Measurements from ENCODE around the gene MELTF.

Gene MELTF

DNA sequence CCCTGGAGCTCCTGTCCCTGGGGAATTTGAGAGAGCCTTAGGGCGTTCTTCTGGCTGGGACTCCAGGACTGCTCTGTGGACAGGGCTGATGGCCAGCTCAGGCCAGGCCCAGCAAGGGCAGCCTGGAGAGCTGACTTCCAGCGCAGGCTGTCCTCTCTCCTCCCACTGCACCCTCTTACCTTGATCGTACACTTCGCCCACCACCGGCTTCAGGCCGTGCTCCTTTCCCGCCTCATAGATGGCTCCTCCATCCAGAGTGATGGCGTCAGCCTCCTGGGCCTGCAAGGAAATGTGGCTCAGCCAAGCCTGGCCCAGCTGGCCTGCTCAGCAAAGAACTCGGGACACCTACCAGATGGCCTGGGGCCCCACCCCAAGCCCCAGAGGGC is 3.1 kb downstream of the MELTF start:
- no peak for DNase-seq

DNA sequence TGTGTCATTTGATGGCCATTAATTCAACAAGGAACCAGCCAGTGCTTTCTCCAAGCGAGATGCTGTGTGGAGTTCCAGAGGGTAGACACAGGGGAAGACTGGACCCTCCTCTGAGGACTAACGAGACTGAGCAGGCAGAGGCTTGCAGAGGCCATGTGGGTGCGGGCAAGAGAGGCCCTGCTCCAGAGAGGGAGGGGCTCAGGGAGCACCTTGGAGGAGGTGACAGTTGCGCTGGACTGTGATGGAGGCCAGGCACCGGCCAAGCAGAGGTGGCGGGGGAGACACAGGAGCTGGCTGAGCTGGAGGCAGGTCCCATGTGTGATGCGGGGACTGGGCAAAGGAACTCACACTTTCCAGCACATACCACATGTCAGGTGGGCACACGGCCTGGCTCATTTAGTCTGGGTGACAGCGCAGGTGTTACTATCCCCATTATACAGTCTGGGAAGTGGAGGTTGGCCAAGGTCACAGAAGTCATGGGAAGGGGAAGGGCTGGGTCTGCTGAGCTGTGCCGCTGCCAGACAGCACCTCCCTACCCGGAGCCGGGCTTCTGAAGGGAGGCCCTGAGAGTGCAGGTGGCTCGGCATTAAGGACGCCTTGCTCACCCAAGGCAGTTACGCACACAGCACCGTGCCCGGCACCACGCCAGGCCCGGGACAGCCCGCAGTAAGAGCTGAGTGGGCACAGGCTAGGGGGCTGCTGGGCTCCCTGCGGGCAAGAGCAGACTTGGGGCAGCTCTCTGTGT is 3.7 kb downstream of the MELTF start:
- DNase-seq: no peak

DNA sequence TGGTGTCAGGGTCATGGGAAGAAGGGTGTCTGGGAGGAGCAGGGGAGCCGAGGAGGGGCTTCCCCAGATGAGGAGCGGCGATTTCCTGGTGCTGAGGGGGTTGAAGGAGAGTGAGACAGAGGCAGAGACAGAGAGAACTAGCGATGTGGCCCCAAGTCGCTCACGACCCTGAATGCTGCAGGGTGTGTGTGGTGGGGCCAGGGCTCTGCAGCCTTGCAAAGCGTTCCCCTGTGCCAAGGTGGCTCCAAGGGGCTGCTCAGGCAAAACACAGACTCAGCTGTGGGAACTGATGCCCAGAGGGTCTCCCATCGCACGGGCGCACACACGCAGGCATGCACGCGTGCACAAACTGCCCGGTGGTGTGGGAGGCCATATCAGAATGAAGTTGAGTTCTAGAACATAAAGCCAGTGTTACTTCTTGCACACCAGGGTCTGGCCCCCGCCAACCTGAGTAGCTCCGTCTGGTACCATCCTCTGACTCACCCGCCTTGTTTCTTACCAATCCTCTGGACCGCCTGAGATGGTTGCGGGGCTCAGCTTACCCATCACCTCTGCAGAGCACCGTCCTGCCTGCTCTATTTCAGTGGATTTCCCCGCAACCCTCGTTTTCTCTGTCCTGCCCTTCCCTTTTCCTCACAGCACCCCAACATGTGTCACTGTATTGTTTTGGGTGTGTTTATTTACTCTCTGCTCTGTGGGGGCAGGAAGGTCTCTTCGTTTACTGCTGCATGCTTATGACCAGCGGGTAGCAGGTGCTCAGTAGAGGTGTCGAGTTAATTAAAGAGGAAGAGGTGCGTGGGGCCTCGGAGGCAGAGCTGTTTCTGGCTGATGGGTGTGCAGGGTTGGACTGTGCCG is 4.5 kb downstream of the MELTF start:
- no peak for DNase-seq

DNA sequence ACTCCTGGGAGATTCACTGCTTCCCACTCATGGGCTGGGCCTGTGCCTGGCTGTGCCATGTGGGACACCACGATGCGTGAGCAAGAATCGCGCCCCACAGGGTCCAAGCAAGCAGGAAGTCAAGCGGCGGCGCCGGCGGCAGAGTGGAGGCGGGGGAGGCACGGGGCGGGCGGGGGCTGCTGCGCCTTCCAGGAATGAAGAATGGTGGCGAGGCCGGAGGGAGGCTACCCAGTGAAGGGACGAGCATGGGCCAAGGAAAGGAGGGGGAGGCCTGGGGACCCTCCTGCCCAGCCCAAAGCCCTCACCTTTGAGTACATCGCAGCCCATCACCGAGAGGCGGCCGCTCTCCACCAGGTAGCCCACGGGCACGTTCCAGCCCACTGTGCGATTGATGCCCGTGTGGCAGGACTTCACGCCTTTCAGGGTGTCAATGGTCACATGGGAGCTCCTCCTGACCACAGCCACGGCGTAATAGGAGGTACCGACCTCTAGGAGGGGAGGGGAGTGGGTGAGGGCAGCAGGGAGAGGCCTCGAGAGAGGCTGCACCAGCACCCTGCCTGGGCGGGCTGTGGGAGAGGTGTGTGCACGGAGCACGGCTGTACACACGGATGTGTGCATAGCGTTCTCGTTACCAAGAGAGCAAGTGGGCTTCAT is 5.5 kb downstream of the MELTF start:
- no peak for DNase-seq

DNA sequence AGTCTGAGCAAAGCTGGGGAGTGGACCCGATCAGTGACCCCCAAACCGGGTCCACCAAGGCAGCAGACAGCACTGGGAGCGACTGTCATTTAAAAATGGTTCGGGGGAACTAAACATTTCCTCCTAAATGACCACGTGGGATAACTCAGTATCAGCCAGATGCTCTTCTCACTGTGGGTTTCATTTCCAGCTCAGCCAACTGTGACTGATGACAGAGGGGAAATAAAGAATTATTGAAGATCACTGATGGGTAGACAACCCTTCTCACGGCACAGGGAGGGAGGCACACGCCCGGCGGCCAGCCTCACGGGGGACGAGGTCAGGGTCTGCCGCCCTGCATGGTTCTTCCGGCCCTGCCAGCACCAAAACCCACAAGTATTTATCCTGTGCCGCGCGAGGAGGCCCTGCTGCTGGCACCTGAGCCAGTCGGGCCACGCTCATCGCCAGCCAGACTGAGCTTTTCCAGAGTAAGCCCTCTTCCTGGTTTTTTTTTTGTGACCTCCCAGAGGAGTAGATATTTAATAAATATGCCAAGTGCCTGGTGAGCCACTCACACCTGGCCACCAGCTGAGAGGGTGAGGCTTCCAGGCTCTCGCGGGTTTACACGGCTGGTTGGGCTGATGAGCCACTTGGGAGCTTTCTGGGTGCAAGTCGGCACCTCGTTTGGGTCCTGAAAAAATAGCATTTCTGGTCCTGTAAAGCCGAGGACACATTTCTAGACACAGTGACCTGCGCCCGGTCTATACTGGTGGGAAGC is 6.2 kb downstream of the MELTF start:
- DNase-seq: no peak

DNA sequence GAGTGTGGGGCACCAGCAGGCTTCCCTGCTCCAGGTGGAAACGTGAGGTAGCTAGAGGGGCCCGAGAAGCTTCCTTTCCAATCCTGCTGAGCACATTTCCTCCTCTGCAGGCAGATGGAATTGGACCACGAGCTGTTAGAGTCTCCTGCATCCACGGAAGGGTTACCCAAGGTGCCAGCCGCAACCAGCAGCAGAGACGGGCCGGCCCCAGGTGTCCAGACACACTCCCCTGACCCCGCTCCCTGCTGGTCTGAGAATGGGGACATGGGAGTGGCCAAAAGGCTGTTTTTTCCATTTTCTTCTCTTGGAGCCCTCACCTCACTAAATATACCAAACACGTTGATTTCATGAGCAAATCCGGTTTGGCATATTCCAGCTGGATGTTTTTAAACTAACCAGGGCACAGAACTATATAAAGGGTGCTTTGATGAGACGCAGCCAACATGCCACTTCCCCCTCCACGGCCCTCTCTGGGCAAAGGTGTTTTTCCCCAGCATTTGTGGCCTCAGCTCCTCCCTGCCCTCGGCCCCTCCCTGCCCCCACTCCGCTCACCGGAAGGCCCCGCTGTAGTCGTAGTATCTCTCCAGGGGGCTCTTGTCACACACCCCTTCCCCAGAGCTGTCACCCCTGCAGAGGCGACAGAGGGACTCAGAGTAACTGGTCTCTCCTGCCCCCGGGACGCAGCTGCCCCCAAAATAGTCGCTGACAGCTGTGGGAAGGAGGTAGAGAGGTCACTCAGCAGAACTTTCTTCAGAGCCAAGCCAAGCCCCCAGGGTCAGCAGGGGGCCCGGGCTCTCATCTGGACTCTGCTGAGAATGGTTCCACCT is 7.0 kb downstream of the MELTF start:
- no peak for DNase-seq

DNA sequence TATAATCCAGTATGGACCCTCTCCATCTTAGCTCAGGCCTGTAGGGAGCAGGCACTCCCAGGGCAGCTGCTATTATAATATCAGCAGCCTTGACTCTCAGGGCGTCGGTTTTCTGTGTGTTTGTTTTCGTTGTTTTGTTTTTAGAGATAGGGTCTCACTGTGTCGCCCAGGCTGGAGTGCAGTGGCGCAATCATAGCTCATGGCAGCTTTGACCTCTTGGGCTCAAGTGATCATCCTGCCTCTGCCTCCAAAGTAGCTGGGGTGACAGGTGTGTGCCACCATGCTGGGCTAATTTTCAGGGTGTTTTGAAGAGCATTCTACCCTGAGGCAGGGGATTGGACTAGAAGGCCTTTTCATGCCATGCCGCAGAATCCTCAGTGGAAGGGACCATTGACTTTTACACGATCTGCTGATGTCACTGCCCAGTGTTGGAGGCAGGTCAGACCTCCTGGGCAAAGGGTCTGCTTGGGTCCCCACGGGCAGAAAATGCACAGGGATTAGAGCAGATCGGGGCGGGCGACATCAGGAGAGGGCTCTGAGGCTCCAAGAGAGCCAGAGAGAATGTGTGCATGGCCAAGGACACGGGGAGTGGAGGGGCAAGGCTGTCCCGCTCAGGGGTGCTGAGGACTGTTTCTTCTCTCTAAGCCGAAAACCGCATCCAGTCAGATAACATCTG is 7.8 kb downstream of the MELTF start:
- DNase-seq: no peak

DNA sequence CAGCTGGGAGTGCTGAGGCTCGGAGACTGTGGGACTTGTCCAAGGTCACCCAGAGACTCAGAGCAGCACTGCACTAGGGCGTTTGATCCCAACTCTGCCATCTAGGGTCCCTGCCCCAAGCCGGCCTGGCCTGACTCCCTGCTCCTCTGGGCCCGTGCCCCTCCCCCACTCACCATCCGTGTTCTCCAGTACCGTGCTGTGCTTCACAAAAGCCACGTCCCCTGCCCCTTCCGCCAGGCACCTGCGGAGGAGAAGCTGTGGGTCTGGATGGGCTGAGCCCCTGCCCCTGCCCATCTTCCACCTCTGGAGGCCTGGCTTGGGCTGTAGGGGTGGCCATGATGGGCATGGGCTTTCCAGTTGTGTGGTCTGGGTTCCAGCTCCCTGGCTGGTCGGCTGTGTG is 8.4 kb downstream of the MELTF start:
- no peak for DNase-seq

DNA sequence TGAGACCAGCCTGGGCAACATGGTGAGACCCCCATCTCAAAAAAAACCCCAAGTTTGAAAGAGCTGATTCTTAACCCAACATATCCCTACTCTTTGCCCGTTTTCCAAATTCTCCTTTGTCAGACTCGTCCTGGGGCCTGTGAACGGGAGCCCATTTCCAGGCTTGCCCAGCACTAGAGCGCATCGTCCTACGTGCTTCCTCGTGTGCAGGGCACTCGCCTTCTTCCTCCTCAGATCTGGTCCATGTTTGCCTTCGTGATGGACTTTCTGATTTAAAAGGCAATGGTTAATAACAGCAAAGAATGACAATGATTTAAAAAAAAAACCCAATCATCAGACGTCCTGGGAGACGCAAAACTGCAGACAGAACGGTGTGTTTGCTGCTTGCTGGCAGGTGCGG is 10.1 kb downstream of the MELTF start:
- DNase-seq: no peak

DNA sequence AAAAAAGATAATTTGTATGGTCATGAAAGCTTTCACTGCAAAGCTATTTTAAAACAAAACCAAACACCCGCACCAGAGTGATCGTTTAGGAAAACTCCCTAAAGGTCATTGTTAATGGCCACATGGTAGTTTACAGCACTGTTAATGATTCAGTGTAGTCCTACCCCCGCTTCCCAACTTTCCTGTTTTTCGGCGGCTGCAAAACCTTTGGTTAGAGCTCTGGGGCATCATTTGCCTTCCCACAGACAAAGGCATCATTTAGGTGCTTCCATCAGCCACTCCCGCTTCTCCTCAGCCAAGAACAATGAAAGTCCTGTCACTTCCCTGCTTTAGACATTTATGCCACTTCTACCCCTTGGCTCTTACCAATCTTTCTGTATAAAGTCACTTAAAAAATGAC is 10.6 kb downstream of the MELTF start:
- no peak for DNase-seq

DNA sequence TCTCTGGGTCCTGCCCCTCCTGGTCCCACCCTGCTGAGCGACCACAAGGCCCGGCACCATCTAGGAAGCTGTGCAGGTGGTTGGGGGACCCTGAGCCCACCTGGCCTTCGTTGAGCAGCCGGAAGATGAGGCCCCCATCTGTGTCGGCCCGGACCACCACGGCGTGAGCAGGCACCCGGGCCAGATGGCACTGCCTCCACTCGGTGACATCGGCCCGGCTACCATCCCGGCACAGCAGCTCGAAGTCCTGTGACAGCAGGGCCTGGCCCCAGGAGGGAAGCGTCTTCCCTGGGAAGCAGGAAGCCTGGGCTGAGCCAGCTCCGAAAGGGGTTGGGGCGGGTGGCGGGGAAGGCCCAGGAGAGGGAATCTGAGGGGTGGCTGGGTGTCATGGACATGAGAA is 12.6 kb downstream of the MELTF start:
- no peak for DNase-seq

DNA sequence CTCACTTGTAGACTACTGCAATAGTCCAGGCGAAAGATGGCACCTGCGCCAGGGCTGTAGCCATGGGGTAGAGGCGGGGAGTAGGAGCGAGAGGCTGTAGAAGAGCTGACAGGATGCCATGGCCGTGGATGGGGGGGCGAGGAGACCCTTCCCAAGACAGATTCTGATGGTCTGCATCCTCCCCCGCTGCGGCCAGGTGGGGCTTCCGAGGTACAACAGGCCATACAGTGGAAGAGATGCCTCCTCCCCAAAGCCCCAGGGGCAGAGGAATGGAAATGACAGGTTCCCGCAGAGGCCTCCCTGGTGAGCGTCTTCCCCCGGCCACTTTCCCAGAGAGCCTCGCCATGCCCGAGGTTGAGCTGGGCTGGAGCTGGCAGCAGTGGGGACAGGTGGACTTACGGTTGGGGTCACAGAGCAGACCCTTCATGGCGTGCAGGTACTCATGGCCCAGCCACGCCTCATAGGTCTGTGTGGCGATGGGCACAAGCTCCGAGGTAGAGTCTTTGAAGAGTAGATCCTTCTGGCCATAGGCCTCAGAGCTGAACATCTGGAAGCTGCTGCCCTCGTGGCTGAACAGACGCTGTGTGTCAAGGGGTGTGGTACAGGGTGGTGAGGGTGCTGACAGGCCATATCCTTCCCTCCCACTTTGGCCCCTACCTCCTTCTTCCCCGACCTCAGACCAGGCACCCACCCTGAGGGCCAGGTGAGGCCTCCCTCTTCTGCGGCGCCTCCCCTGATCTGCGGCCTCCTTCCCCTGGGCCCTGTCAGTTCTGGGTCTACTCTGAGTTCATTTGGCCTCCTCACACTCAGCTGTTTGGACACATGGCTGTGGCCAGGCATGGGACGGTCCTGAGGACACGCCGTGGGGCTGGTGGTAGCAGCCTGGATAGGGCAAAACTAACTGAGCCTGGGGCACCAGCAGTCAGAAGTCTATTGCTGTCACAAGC is 13.6 kb downstream of the MELTF start:
- DNase-seq: no peak

DNA sequence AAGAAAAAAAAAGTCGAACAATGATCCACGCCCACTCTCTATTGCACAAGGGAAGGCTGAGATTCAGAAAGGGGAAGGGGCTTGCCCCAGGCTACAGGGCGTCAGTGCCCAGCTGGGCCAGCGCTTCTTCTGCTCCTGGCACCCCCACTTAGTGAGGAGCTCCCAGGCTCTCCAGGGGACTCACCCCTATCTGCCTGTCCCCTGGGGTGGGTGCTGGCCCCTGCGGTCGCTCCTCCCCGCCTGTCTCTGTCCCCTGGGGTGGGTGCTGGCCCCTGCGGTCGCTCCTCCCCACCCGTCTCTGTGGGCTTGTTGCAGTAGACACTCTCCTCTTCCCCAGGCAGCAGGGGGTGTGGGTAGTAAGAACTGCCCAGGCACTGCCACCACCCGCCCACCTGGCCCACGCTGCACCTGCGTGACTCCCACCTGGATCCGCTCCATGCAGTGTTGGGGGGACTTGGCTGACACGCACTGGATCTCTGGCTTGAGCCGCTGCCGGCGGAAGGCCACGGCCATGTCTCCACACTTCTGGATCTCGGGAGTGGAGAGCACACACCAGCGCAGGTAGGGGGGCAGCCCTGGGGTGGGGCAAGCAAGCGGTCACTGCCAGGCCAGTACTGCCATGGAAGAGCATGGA is 14.6 kb downstream of the MELTF start:
- no peak for DNase-seq

DNA sequence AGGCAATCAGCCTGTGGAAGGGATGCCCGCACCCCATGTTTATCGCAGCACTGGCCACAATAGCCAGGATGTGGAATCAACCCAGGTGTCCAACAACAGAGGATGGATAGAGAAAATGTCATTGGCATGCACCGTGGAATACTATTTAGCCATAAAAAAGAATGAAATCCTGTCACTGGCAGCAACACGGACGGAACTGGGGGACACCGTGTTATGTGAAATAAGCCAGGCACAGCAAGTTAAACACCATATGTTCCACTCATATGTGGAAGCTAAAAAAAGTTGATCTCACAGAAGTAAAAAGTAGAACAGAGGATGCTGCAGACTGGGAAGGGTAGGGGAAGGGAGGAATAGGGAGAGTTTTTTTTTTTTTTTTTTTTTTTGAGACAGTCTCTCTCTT is 15.6 kb downstream of the MELTF start:
- DNase-seq: no peak

DNA sequence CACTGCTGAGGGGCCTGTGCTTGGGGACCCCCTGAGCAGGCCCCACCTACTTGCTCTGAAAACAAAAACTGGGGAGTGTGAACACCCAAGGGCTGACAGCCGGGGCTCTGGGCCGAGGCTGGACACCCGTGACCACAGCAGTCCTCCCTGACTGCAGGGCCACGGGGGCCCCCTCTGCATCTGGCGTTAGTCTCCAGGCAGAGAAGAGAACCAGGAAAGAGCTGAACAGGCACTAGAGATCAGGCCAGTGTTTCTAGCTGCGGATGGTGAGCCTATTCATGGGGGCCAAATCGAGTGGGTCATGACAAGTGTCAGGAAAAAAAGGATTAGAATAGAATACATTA is 17.1 kb downstream of the MELTF start:
- DNase-seq: no peak

DNA sequence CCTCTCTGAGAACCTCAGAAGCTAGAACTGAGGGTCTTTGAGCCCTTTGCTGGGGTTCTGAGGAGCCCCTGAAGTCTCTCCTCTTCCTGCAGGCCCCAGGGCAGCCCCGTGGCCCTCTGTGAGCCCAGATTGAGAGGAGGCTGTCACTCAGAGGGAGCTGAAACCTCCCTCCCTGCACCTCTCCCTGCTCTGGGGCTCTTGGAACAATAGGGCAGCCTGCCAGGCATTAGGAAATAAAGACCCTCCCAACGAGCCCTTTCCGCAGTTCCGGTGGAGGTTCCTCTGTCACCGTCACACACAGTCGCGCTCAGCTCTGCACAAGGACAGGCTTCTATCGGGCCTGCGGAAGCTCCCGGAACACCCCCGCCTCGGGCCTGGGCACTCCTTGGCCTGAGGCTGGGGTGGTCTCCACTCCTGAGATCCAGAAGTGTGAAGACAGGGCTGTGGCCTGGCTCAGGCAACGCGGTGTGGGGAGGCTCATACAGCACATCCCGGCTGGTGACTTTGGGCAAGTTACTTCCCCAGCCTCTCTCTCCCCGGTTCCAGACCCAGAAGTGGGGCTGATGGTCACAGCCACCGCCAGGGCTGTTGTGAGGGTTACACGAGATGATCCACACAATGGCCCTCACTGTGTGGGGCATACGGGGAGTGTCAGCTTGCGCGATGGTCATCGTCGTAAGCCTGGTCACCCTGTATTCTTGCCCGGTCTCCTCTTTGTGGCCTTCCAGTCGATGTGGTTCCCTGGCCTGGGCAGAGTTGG is 17.7 kb downstream of the MELTF start:
- no peak for DNase-seq

DNA sequence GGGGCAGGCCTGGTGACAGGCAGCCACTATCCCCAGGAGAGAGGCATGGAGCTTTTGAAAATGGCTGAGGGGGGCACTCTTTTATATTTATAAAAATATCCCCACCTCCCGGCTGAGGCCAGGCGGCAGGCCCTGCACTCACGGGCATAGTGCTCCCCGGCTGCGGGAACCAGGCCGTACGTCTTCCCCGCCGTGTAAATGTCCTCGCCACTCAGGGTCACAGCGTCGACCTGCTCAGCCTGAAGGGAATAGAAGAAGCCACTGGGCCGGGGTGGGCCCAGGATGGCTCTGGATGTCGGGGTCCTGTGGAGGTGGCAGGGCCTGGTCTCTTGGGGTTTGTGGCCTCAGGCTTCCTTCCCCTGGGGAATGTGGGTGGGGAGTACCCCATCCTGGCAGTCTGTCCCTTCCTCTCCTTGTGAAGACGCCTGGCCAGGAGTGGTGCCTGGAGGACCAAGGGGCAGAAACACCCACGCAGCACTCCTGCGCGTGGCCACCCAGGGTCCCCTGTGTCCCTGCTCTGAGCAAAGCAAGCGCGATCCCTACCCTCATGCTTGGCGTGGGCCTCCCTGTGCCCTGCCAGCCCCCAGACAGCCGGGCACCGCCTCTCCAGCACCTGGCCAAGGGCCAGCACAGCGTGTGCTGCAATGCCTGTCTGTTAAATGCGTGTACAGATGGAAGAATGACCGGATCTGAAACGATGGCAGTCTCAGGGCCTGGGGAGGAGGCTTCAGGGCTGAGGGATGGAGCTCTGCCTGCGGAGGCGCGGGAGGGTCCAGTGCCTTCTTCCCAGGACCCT is 18.9 kb downstream of the MELTF start:
- no peak for DNase-seq

DNA sequence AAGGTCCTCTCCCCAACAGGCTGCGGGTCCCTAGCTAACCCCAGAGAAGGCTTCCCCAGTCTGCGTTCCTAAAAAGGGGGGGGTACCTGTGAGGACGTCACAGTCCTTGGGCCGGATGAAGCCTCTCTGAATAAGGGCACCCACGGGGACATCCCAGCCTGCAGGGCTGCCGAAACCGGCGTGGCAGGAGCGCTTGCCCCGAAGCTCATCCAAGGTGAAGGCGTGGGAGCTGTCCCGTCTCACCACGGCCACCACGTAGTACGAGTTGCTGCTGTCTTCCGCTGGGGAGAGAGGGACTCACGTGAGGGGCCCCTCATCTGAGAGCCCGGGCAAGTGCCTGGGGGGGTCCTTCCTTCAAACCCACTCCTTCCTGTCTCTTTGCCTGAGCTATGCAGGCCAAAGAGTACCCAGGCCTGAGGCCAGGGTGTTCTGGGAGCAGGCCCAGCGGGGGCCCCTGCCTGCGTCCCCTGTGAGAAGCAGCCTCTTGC is 20.0 kb downstream of the MELTF start:
- no peak for DNase-seq

All from NCI-H774 (cell line).